GM10248 (cell line): ENCODE measurements around the gene HOXD13.

Source experiments
- CTCF ChIA-PET: fragments of 300-600 bp; sonication (Branson Sonifier 250); formaldehyde crosslinking; extraction: SDS; loops from one replicate; lab custom pipeline; 2021; ENCODE audit warnings: antibody characterized with exemption; lab: Yijun Ruan, JAX
- POLR2A ChIA-PET: fragments of 350-650 bp; sonication (Branson Sonifier 250); formaldehyde crosslinking; extraction: SDS; loops from one replicate; lab custom pipeline; 2020; ENCODE audit warnings: antibody characterized with exemption; lab: Yijun Ruan, JAX
- DNase-seq: peaks from one replicate; pipeline ENCODE4 v3.0.0; 2012; ENCODE audit errors: extremely low spot score
- TF ChIP-seq, protein P1 (sequence below): IDR thresholded peaks from 2 replicates; pipeline ENCODE4 v1.5.1; 2012; ENCODE audit warnings: mild to moderate bottlenecking, low read depth; ENCODE audit errors: extremely low read depth, missing control alignments, control extremely low read depth

HOXD13 gene

GRCh38 chr2:176098366-176099158 is 6.0 kb downstream of the HOXD13 start:
- ChIA-PET POLR2A (no interaction called here), CTCF (interaction anchor here (0.6 to 6.0 kb wide), 17 partner anchors 10 to 1401 kb away, joined by 3 to 96 read pairs (median 5); no protein-coding TSS in a partner anchor)
- DNase-seq = no peak
- TF ChIP-seq, protein P1, sequence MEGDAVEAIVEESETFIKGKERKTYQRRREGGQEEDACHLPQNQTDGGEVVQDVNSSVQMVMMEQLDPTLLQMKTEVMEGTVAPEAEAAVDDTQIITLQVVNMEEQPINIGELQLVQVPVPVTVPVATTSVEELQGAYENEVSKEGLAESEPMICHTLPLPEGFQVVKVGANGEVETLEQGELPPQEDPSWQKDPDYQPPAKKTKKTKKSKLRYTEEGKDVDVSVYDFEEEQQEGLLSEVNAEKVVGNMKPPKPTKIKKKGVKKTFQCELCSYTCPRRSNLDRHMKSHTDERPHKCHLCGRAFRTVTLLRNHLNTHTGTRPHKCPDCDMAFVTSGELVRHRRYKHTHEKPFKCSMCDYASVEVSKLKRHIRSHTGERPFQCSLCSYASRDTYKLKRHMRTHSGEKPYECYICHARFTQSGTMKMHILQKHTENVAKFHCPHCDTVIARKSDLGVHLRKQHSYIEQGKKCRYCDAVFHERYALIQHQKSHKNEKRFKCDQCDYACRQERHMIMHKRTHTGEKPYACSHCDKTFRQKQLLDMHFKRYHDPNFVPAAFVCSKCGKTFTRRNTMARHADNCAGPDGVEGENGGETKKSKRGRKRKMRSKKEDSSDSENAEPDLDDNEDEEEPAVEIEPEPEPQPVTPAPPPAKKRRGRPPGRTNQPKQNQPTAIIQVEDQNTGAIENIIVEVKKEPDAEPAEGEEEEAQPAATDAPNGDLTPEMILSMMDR = no peak

- TF ChIP-seq, protein P1 = no peak
- DNase-seq = no peak
- CTCF ChIA-PET = interaction anchor here (4.0 to 6.0 kb wide), 2 partner anchors 11 to 411 kb away, joined by 19 to 96 read pairs; no protein-coding TSS in a partner anchor
- POLR2A ChIA-PET = no interaction called here
Observed at GRCh38 chr2:176099159-176099727, 6.7 kb downstream of the HOXD13 start.

GRCh38 chr2:176099728-176100546 is 7.4 kb downstream of the HOXD13 start, which contains the start of gene HOXD12:
Gene HOXD12, plus strand, starts transcription at chr2:176099795. Its CDS starts 7 bp downstream, at chr2:176099802.
- ChIA-PET CTCF (no interaction called here), POLR2A (no interaction called here)
- TF ChIP-seq, protein P1 = no peak
- no peak for DNase-seq

- no peak for DNase-seq
- TF ChIP-seq, protein P1 = no peak
- ChIA-PET POLR2A (no interaction called here), CTCF (no interaction called here)
Observed at GRCh38 chr2:176100547-176101140, 8.1 kb downstream of the HOXD13 start.

- ChIA-PET CTCF (interaction anchor here (1.6 to 1.7 kb wide), 2 partner anchors 9 to 411 kb away, joined by 4 to 6 read pairs; no protein-coding TSS in a partner anchor), POLR2A (no interaction called here)
Observed at GRCh38 chr2:176101216-176101830, 8.8 kb downstream of the HOXD13 start.

More at GRCh38 chr2:176101216-176101830, 8.8 kb downstream of the HOXD13 start:
- no peak for DNase-seq
- TF ChIP-seq, protein P1 = no peak
